CD14-positive monocyte (primary cell): ENCODE measurements around the gene SPTLC2. TPM values are rescaled to one million over a fixed set of nuclear protein-coding genes. Genes with fewer than 3 reads are reported as not detected.

Experiments
- DNase-seq, 3 donors: peaks; one replicate each; pipeline ENCODE4 v3.0.0-alpha.2; 2011 to 2022
- H2AFZ ChIP-seq: 2 replicates; pipeline ENCODE4 v1.6.0; 2012; ENCODE audit warnings: mild to moderate bottlenecking, low read depth, low read length, inconsistent platforms; ENCODE audit not compliant: insufficient read depth, poor library complexity, severe bottlenecking
- H3K27ac ChIP-seq, 2 donors: 1 replicate in 1 of 2; 2 replicates in 1 of 2; pipeline ENCODE4 v1.5.1; 2012 to 2013; ENCODE audit warnings: low read length in 2 of 2, control low read depth in 1 of 2, inconsistent platforms in 1 of 2, low read depth in 1 of 2, mild to moderate bottlenecking in 1 of 2
- H3K27me3 ChIP-seq, 2 donors: one replicate each; pipeline versions ENCODE4 v1.6.0 to v1.6.1; 2011 to 2013; ENCODE audit warnings: low read length in 2 of 2; ENCODE audit not compliant: control insufficient read depth in 2 of 2, insufficient read depth in 2 of 2
- H3K36me3 ChIP-seq, 2 donors: replicated peaks in 1 of 2; 1 replicate in 1 of 2; 2 replicates in 1 of 2; pipeline versions ENCODE4 v1.5.1 to v1.6.1; 2012 to 2013; ENCODE audit warnings: low read length in 2 of 2, control low read depth in 1 of 2, inconsistent platforms in 1 of 2, mild to moderate bottlenecking in 1 of 2; ENCODE audit not compliant: insufficient read depth in 2 of 2, control insufficient read depth in 1 of 2
- H3K4me1 ChIP-seq, 2 donors: 1 replicate in 1 of 2; 2 replicates in 1 of 2; pipeline versions ENCODE4 v1.5.1 to v1.6.1; 2012 to 2013; ENCODE audit warnings: low read length in 2 of 2, control low read depth in 1 of 2, inconsistent platforms in 1 of 2, mild to moderate bottlenecking in 1 of 2, moderate library complexity in 1 of 2; ENCODE audit not compliant: insufficient read depth in 2 of 2, control insufficient read depth in 1 of 2
- H3K4me2 ChIP-seq: replicated peaks from 2 replicates; pipeline ENCODE3; 2012; ENCODE audit warnings: low read length, moderate library complexity, mild to moderate bottlenecking; ENCODE audit not compliant: poor library complexity, severe bottlenecking; ENCODE audit errors: extremely low read depth
- H3K4me3 ChIP-seq, 3 experiments: fragments of 200-600 bp in 1 of 3; sonication (generic) in 1 of 3; replicated peaks in 1 of 3; 1 replicate in 2 of 3; 2 replicates in 1 of 3; pipeline ENCODE4 v1.5.1; 2011 to 2013; ENCODE audit warnings: low read length in 3 of 3, mild to moderate bottlenecking in 3 of 3, control low read depth in 2 of 3, low read depth in 2 of 3, inconsistent platforms in 1 of 3, moderate library complexity in 1 of 3
- H3K79me2 ChIP-seq: 2 replicates; pipeline ENCODE4 v1.6.0; 2012; ENCODE audit warnings: mild to moderate bottlenecking, control low read depth, inconsistent platforms, low read length, moderate library complexity; ENCODE audit not compliant: insufficient read depth
- H3K9ac ChIP-seq: 2 replicates; pipeline ENCODE4 v1.6.0; 2017; ENCODE audit warnings: low read length, mild to moderate bottlenecking; ENCODE audit not compliant: insufficient read depth, poor library complexity, severe bottlenecking
- H3K9me3 ChIP-seq, 2 donors: replicated peaks in 1 of 2; 1 replicate in 1 of 2; 2 replicates in 1 of 2; pipeline versions ENCODE4 v1.5.1 to v1.6.1; 2012 to 2013; ENCODE audit warnings: low read length in 2 of 2, control low read depth in 1 of 2; ENCODE audit not compliant: control insufficient read depth in 1 of 2, insufficient read depth in 1 of 2
- H4K20me1 ChIP-seq: 2 replicates; pipeline ENCODE4 v1.6.0; 2012; ENCODE audit warnings: mild to moderate bottlenecking, low read length, control low read depth, moderate library complexity; ENCODE audit not compliant: insufficient read depth
- H3K27ac Mint-ChIP-seq, 7 donors: one replicate each; pipeline ENCODE4 v1.8.0; 2020; ENCODE audit warnings: mild to moderate bottlenecking in 7 of 7, mixed read lengths in 7 of 7, moderate library complexity in 6 of 7, inconsistent platforms in 2 of 7
- H3K27me3 Mint-ChIP-seq, 3 donors: one replicate each; pipeline ENCODE4 v1.8.0; 2021 to 2022; ENCODE audit warnings: low read depth in 3 of 3, mild to moderate bottlenecking in 3 of 3, mixed read lengths in 3 of 3, moderate library complexity in 3 of 3, inconsistent platforms in 1 of 3
- H3K36me3 Mint-ChIP-seq, 2 donors: one replicate each; pipeline ENCODE4 v1.8.0; 2020; ENCODE audit warnings: mixed read lengths in 2 of 2, inconsistent platforms in 1 of 2, mild to moderate bottlenecking in 1 of 2
- H3K4me1 Mint-ChIP-seq: one replicate; pipeline ENCODE4 v1.8.0; 2020; ENCODE audit warnings: mild to moderate bottlenecking, mixed read lengths
- H3K4me3 Mint-ChIP-seq, 2 donors: one replicate each; pipeline ENCODE4 v1.8.0; 2020; ENCODE audit warnings: mild to moderate bottlenecking in 2 of 2, mixed read lengths in 2 of 2, moderate library complexity in 1 of 2
- H3K9me3 Mint-ChIP-seq, 7 donors: one replicate each; pipeline ENCODE4 v1.8.0; 2020 to 2022; ENCODE audit warnings: mixed read lengths in 7 of 7, mild to moderate bottlenecking in 6 of 7, moderate library complexity in 6 of 7, inconsistent platforms in 2 of 7
- WGBS: methylation state at CpG from one replicate; pipeline ENCODE4 v1.1.5; 2013; ENCODE audit warnings: missing lambda C conversion rate; ENCODE audit not compliant: insufficient coverage; 5-methylcytosine and 5-hydroxymethylcytosine counted together
- intact Hi-C, 2 donors: fragments of 100-400 bp; cut with micrococcal nuclease; formaldehyde crosslinking; loops; one replicate each; pipeline versions ENCODE4 v1.15.0 to v1.15.1; 2023
- polyA plus RNA-seq, 3 donors: library from polyadenylated mRNA; depleted of rRNA in 1 of 3; unstranded in 2 of 3; stranded (reverse) in 1 of 3; fragments of 300-500 nt in 2 of 3; fragments of >200 nt in 1 of 3; fragmentation: Illumina TruSeq in 2 of 3; gene quantifications; 1 replicate in 2 of 3; 2 replicates in 1 of 3; pipeline ENCODE4 v1.2.3, GENCODE V29; 2012 to 2021
- TF ChIP-seq, protein P1 (sequence below): fragments of 200-600 bp; IDR thresholded peaks from one replicate; pipeline ENCODE4 v1.8.0; 2022; ENCODE audit warnings: antibody characterized with exemption, mild to moderate bottlenecking

Gene SPTLC2
- polyA plus RNA-seq, 3 donors, result 38.1 to 81.9 (median 73.1) TPM

DNA sequence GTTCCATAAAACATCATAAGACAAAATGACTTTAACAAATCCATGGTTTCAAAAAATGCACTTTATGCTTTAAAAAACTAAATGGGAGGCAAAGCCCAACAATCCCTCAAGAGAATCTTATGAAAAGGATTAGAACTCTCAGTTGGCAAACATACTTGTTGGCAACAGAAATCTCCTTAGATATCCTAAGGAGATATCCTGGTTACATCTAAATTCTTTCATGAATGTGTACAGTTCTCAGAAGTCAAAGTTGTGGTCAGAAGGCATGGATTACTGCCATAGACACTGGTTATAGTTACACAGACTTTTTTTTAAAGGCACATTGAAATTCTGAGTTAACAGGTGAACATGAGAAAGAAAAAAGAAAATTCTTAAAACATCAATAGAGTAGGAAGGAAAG is 100.3 kb downstream of the SPTLC2 start:
- H3K4me1 Mint-ChIP-seq, result peaks cover 15% of the 10 kb centered on the region
- no peak overlapping the region for H3K4me3 Mint-ChIP-seq
- H3K9ac ChIP-seq, result no peak overlapping the region
- no peak overlapping the region for H3K4me2 ChIP-seq
- H3K4me3 ChIP-seq, result no peak overlapping the region
- H3K4me1 ChIP-seq, result peaks cover 0 to 7% of the 10 kb centered on the region in 2 donors
- H3K9me3 ChIP-seq, result no peaks in the 10 kb centered on the region
- H3K79me2 ChIP-seq, result no peaks in the 10 kb centered on the region
- no peaks in the 10 kb centered on the region for H3K27me3 ChIP-seq
- DNase-seq, result no peak
- peaks cover 0 to 3% (median 0%) of the 10 kb centered on the region in 3 donors for H3K27me3 Mint-ChIP-seq
- peaks cover 82% of the 10 kb centered on the region for H4K20me1 ChIP-seq
- H3K27ac Mint-ChIP-seq, result no peak overlapping the region
- no peak overlapping the region for H3K27ac ChIP-seq
- no peaks in the 10 kb centered on the region for H3K9me3 Mint-ChIP-seq
- no peak overlapping the region for H2AFZ ChIP-seq
- intact Hi-C loops, result no loop called here
- TF ChIP-seq, protein P1, sequence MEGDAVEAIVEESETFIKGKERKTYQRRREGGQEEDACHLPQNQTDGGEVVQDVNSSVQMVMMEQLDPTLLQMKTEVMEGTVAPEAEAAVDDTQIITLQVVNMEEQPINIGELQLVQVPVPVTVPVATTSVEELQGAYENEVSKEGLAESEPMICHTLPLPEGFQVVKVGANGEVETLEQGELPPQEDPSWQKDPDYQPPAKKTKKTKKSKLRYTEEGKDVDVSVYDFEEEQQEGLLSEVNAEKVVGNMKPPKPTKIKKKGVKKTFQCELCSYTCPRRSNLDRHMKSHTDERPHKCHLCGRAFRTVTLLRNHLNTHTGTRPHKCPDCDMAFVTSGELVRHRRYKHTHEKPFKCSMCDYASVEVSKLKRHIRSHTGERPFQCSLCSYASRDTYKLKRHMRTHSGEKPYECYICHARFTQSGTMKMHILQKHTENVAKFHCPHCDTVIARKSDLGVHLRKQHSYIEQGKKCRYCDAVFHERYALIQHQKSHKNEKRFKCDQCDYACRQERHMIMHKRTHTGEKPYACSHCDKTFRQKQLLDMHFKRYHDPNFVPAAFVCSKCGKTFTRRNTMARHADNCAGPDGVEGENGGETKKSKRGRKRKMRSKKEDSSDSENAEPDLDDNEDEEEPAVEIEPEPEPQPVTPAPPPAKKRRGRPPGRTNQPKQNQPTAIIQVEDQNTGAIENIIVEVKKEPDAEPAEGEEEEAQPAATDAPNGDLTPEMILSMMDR, result no peak
- peaks cover 88 to 98% of the 10 kb centered on the region in 2 donors for H3K36me3 Mint-ChIP-seq
- H3K36me3 ChIP-seq, result peaks cover 78 to 99% of the 10 kb centered on the region in 2 donors

- Mint-ChIP-seq H3K4me1 (no peaks in the 10 kb centered on the region), H3K27me3 (peaks cover 0 to 3% (median 1%) of the 10 kb centered on the region in 3 donors), H3K4me3 (no peak overlapping the region), H3K36me3 (peaks cover 83 to 96% of the 10 kb centered on the region in 2 donors), H3K27ac (peak overlapping the region in 2 of 7 donors; percentile 14 to 63), H3K9me3 (no peaks in the 10 kb centered on the region)
- H3K27ac ChIP-seq, result no peak overlapping the region
- no peaks in the 10 kb centered on the region for H3K4me1 ChIP-seq
- WGBS, result 98% methylated on average over 7 of the region's 8 CpGs
- no peak overlapping the region for H3K4me2 ChIP-seq
- H3K9me3 ChIP-seq, result no peaks in the 10 kb centered on the region
- intact Hi-C loops, result no loop called here
- no peak overlapping the region for H3K4me3 ChIP-seq
- no peak overlapping the region for H2AFZ ChIP-seq
- peaks cover 78 to 99% of the 10 kb centered on the region in 2 donors for H3K36me3 ChIP-seq
- H3K9ac ChIP-seq, result no peak overlapping the region
- DNase-seq, result no peak
- peaks cover 68% of the 10 kb centered on the region for H4K20me1 ChIP-seq
- TF ChIP-seq, protein P1, result no peak
- no peaks in the 10 kb centered on the region for H3K27me3 ChIP-seq
- no peaks in the 10 kb centered on the region for H3K79me2 ChIP-seq
Measured at GRCh38 chr14:77511486-77512162, 104.8 kb downstream of the SPTLC2 start.
